Measurements from ENCODE around the gene NTMT1. TPM values are rescaled to one million over a fixed set of nuclear protein-coding genes. Genes with fewer than 3 reads are reported as not detected.

NTMT1 gene
- total and polyA plus RNA-seq, 5 donors = 45.0 to 78.1 (median 50.2) TPM

DNA sequence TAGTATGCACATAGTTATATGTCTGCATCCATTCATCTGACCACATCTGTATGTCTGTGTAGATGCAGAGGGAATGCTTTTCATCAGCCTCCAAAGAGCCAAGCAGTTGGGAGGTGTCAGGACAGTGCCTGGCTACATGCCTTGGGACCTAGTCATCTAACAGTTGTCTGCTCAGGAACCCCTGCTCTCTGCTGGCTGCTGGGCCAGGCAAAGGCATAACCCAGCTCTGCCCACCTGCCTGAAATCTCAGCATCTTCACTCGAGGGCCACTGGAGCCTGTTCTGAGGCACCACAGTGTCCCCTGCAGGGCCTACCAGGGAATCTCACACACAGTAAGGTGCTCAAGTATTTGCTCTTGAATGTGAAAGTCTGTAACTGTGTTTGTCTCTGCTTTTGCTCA is 8.8 kb upstream of the NTMT1 start:
- Histone ChIP-seq H3K4me3 (ENCODE audit: low read length) (no peak overlapping the region), H3K27me3 (ENCODE audit: control insufficient read depth, insufficient read depth) (no peaks in the 10 kb centered on the region), H3K9me3 (ENCODE audit: control insufficient read depth, low read length) (no peaks in the 10 kb centered on the region), H3K4me1 (ENCODE audit: control insufficient read depth, insufficient read depth, low read length) (no peaks in the 10 kb centered on the region), H3K27ac (ENCODE audit: low read length) (no peak overlapping the region)
- WGBS = 6% methylated on average over 1 of the region's 1 CpG
- DNase-seq (peak in 1 of 3 donors; percentile 20), ATAC-seq (no peak)
- intact Hi-C loops (cut with DNase I) = loop anchor here in 3 of 4 donors (10.0 kb wide), 1 partner anchor 442 kb away; the partner anchor contains the start of gene IER5L (in 3 of the 3)

DNA sequence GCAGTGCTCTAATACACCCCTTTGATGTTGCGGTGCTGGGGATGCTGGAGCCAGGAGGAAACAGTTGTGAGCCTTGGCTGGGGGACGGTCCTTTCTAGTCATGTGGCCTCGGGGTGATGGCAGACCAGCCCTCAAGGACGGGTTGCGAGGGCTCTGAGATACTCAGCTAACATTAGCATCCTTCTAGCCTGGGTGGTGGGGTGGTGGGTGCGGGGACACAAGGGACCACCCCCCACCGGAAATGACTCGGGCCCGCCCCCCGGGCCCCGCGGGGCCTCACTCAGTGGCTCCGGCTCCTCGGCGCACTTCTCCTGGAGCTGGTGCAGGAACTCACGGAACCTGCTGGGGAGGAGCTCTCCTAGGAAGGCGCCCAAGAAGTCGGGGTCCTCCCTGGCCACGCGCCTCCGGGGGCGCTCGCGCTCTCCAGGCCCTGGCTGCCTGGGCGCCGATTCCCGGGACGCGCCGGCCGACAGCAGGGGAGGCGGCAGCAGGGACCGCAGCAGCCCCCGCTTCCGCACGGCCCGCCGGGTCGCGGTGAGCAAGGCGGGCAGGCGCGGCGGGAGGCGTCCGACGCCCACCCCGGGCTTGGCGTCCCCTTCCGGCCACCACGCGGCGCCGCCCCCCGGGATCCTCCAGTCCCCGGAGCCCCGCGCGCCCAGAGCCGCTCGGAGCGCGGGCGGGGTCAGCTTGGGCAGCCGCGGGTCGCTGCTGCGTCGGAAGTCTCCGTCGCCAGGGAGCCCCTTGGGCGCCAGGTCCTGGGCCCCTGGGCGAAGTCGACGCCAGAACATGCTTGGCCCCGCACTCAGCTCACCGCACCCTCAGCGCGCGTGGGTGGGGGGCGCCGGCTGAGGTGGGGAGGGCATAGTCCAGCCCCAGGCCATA is 5.9 kb upstream of the NTMT1 start:
- H3K27ac ChIP-seq (ENCODE audit: low read length) = no peak overlapping the region
- H3K9me3 ChIP-seq (ENCODE audit: control insufficient read depth, low read length) = no peaks in the 10 kb centered on the region
- peak in 2 of 3 donors; percentile 62 to 71 for DNase-seq
- H3K4me3 ChIP-seq (ENCODE audit: low read length) = peak overlapping the region; percentile 34
- no peaks in the 10 kb centered on the region for H3K27me3 ChIP-seq (ENCODE audit: control insufficient read depth, insufficient read depth)
- under 1% methylated on average over 82 of the region's 82 CpGs for WGBS
- peak; percentile 20 to 24 for ATAC-seq
- intact Hi-C loops (cut with DNase I) = loop anchor here in 3 of 4 donors (10.0 kb wide), 1 partner anchor 445 kb away; the partner anchor contains the start of gene IER5L (in 3 of the 3)
- H3K4me1 ChIP-seq (ENCODE audit: control insufficient read depth, insufficient read depth, low read length) = no peaks in the 10 kb centered on the region

- DNase-seq = no peak
- intact Hi-C loops (cut with DNase I) = no loop called here
- Histone ChIP-seq H3K9me3 (ENCODE audit: control insufficient read depth, low read length) (no peaks in the 10 kb centered on the region), H3K27me3 (ENCODE audit: control insufficient read depth, insufficient read depth) (no peaks in the 10 kb centered on the region), H3K27ac (ENCODE audit: low read length) (no peak within 1 kb of the TSS), H3K4me1 (ENCODE audit: control insufficient read depth, insufficient read depth, low read length) (no peaks in the 10 kb centered on the region), H3K4me3 (ENCODE audit: low read length) (peak within 1 kb of the TSS; percentile 34)
- no peak for ATAC-seq
- WGBS = 24% methylated on average over 21 of the region's 21 CpGs
Observed at GRCh38 chr9:129620669-129621295, 5.2 kb upstream of the NTMT1 start, which contains the start of gene C9orf50. C9orf50 (minus strand) TSS chr9:129621101; CDS start chr9:129620574, 527 bp downstream.

- no peaks in the 10 kb centered on the region for H3K9me3 ChIP-seq (ENCODE audit: control insufficient read depth, low read length)
- no peaks in the 10 kb centered on the region for H3K4me1 ChIP-seq (ENCODE audit: control insufficient read depth, insufficient read depth, low read length)
- WGBS = 35% methylated on average over 6 of the region's 6 CpGs
- H3K4me3 ChIP-seq (ENCODE audit: low read length) = no peak overlapping the region
- intact Hi-C loops (cut with DNase I) = no loop called here
- H3K27ac ChIP-seq (ENCODE audit: low read length) = no peak overlapping the region
- H3K27me3 ChIP-seq (ENCODE audit: control insufficient read depth, insufficient read depth) = no peaks in the 10 kb centered on the region
- ATAC-seq (no peak), DNase-seq (no peak)
Observed at GRCh38 chr9:129623331-129623730, 2.6 kb upstream of the NTMT1 start.

- Histone ChIP-seq H3K27me3 (ENCODE audit: control insufficient read depth, insufficient read depth) (no peaks in the 10 kb centered on the region), H3K4me3 (ENCODE audit: low read length) (no peak overlapping the region), H3K4me1 (ENCODE audit: control insufficient read depth, insufficient read depth, low read length) (no peaks in the 10 kb centered on the region), H3K9me3 (ENCODE audit: control insufficient read depth, low read length) (no peaks in the 10 kb centered on the region), H3K27ac (ENCODE audit: low read length) (no peak overlapping the region)
- intact Hi-C loops (cut with DNase I) = no loop called here
- peak in 2 of 3 donors; percentile 79 to 86 for DNase-seq
- ATAC-seq = no peak
- WGBS = 44% methylated on average over 12 of the region's 12 CpGs
Observed at GRCh38 chr9:129624168-129624759, 1.7 kb upstream of the NTMT1 start.

DNA sequence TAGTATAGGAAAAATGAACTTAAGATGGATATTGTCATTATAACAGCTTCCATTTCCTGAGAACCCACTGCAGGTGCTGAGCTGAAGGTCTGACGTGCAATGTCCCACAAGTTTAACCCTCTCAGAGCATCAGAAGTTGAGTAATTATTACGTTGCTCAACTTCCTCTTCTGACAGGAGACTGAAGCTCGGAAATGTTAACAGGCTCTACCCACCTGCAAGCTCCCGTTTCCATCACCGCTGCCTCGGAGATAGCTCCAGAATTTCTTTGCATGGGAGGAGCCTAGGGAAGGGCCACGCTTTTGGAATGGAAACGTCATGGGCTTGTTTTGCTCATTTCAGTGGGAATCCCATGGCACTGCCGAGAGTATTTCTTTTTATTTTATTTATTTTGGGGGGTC is 1.0 kb upstream of the NTMT1 start:
- intact Hi-C loops (cut with DNase I) = no loop called here
- Histone ChIP-seq H3K4me1 (ENCODE audit: control insufficient read depth, insufficient read depth, low read length) (no peaks in the 10 kb centered on the region), H3K9me3 (ENCODE audit: control insufficient read depth, low read length) (no peaks in the 10 kb centered on the region), H3K27me3 (ENCODE audit: control insufficient read depth, insufficient read depth) (no peaks in the 10 kb centered on the region), H3K27ac (ENCODE audit: low read length) (no peak overlapping the region), H3K4me3 (ENCODE audit: low read length) (no peak overlapping the region)
- WGBS = 36% methylated on average over 9 of the region's 9 CpGs
- DNase-seq (peak in 1 of 3 donors; percentile 20), ATAC-seq (no peak)

GRCh38 chr9:129626625-129627284 is 792 bp downstream of the NTMT1 start:
- WGBS = 2% methylated on average over 20 of the region's 20 CpGs
- Histone ChIP-seq H3K4me3 (ENCODE audit: low read length) (peak overlapping the region; percentile 68), H3K9me3 (ENCODE audit: control insufficient read depth, low read length) (no peaks in the 10 kb centered on the region), H3K4me1 (ENCODE audit: control insufficient read depth, insufficient read depth, low read length) (peaks cover 6% of the 10 kb centered on the region), H3K27ac (ENCODE audit: low read length) (peak overlapping the region; percentile 79), H3K27me3 (ENCODE audit: control insufficient read depth, insufficient read depth) (no peaks in the 10 kb centered on the region)
- ATAC-seq = peak; percentile 3 to 12
- peak in 1 of 3 donors; percentile 57 for DNase-seq
- intact Hi-C loops (cut with DNase I) = no loop called here

DNA sequence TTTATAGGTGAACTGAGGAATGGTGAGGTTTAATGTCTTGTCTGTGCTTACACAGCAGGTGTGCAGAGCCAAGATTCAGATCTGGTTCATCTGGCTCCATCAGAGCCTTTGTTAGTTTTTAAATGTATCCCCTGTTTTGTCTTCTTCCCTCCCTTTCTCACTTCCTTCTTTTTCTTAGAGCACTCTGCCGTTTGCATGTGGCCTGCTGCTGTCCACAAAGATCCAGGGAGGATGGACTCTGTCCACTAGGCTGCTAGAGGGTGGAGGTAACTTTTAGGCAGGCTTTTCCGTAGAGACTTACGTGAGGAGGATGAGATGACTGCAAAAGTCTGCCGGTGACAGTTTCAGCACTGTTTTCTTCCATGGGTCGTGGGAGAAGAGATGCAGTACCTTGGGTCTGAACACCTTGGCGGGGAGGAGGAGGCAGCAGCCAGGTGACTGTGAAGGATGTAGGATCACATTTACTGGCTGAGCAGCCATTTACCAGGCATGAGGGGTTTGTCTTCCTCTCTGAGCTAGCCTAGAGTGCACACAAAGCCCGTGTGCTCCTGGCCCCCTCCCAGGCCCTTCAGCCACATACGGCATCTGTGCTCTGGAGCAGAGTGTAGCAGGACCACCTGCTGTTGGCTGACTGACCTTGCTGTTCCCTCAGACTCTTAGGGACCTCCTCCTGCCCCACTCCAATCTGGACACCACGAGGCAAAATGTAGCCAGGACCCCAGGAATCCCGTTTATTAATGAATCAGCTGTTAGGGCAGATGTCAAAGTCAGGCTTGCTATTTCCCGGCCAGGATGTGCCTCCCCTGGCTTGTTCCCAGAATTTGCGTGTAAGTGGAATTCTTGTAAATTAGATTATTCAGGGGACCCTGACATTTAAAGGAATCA is 1.8 kb downstream of the NTMT1 start:
- Histone ChIP-seq H3K27me3 (ENCODE audit: control insufficient read depth, insufficient read depth) (no peaks in the 10 kb centered on the region), H3K4me3 (ENCODE audit: low read length) (peak overlapping the region; percentile 68), H3K9me3 (ENCODE audit: control insufficient read depth, low read length) (no peaks in the 10 kb centered on the region), H3K27ac (ENCODE audit: low read length) (no peak overlapping the region), H3K4me1 (ENCODE audit: control insufficient read depth, insufficient read depth, low read length) (peaks cover 6% of the 10 kb centered on the region)
- 43% methylated on average over 12 of the region's 12 CpGs for WGBS
- intact Hi-C loops (cut with DNase I) = no loop called here
- peak in 1 of 3 donors; percentile 20 for DNase-seq
- ATAC-seq = no peak

- ATAC-seq (no peak), DNase-seq (no peak)
- Histone ChIP-seq H3K4me3 (ENCODE audit: low read length) (no peak overlapping the region), H3K4me1 (ENCODE audit: control insufficient read depth, insufficient read depth, low read length) (peaks cover 6% of the 10 kb centered on the region), H3K27me3 (ENCODE audit: control insufficient read depth, insufficient read depth) (no peaks in the 10 kb centered on the region), H3K9me3 (ENCODE audit: control insufficient read depth, low read length) (no peaks in the 10 kb centered on the region), H3K27ac (ENCODE audit: low read length) (no peak overlapping the region)
- WGBS = 70% methylated on average over 6 of the region's 6 CpGs
- intact Hi-C loops (cut with DNase I) = no loop called here
Observed at GRCh38 chr9:129628709-129629108, 2.7 kb downstream of the NTMT1 start.

DNA sequence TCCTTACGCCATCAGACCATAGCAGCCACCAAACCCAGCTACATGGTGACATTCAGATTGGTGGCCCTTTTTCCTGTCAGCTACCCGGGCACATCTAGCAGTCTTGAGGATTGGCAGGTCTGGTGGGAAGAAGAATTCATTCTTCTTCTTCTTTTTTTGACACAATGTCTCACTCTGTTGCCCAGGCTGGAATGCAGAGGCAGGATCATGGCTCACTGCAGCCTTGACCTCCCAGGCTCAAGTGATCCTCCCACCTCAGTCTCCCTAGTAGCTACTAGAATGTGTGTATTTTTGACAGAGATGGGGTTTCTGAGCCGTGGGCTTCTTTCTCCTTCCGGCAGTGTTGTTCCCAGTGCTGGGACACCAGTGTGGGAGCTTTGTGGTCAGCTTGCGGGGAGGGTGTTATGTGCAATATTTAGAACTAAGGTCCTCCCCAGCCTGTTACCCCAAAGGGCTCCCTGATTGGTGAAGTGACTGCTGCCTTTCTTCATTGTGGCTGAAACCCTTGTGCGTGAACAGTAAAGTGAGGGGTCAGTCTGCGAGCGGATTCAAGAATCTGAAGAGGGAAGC is 3.4 kb downstream of the NTMT1 start:
- no peak for ATAC-seq
- H3K27ac ChIP-seq (ENCODE audit: low read length) = no peak overlapping the region
- peaks cover 6% of the 10 kb centered on the region for H3K4me1 ChIP-seq (ENCODE audit: control insufficient read depth, insufficient read depth, low read length)

More for the DNA sequence above, 3.4 kb downstream of the NTMT1 start:
- Histone ChIP-seq H3K4me3 (ENCODE audit: low read length) (no peak overlapping the region), H3K9me3 (ENCODE audit: control insufficient read depth, low read length) (no peaks in the 10 kb centered on the region), H3K27me3 (ENCODE audit: control insufficient read depth, insufficient read depth) (no peaks in the 10 kb centered on the region)
- intact Hi-C loops (cut with DNase I) = no loop called here
- no peak for DNase-seq
- 85% methylated on average over 8 of the region's 8 CpGs for WGBS

Measured in right cardiac atrium (tissue), 5 donors.